Loucy (cell line): Measurements from ENCODE around the gene APBB2.

Source experiments
- H2AFZ ChIP-seq: fragments of 200-600 bp; sonication (generic); 2 replicates; pipeline ENCODE4 v1.6.0; 2016; ENCODE audit warnings: antibody characterized with exemption, mild to moderate bottlenecking, low read length, moderate library complexity
- H3F3A ChIP-seq: fragments of 200-600 bp; 2 replicates; pipeline ENCODE4 v1.6.0; 2016; ENCODE audit warnings: antibody characterized with exemption, low read depth, mild to moderate bottlenecking
- H3K27me3 ChIP-seq: fragments of 200-600 bp; sonication (generic); 2 replicates; pipeline ENCODE4 v1.6.1; 2014; ENCODE audit warnings: low read length, mild to moderate bottlenecking; ENCODE audit not compliant: insufficient read depth, poor library complexity, severe bottlenecking
- H3K36me3 ChIP-seq: fragments of 200-600 bp; sonication (generic); 2 replicates; pipeline ENCODE4 v1.6.1; 2016; ENCODE audit warnings: low read length; ENCODE audit not compliant: insufficient read depth
- H3K4me1 ChIP-seq: fragments of 200-600 bp; sonication (generic); 2 replicates; pipeline ENCODE4 v1.5.1; 2014; ENCODE audit warnings: low read length, mild to moderate bottlenecking; ENCODE audit not compliant: insufficient read depth, poor library complexity, severe bottlenecking
- H3K4me2 ChIP-seq: fragments of 200-600 bp; sonication (generic); 2 replicates; pipeline ENCODE4 v1.6.0; 2014; ENCODE audit warnings: antibody characterized with exemption, low read length, low read depth, mild to moderate bottlenecking; ENCODE audit not compliant: poor library complexity, severe bottlenecking
- H3K4me3 ChIP-seq: fragments of 200-600 bp; sonication (generic); 2 replicates; pipeline ENCODE4 v1.5.1; 2014; ENCODE audit warnings: low read length, mild to moderate bottlenecking, mixed read lengths; ENCODE audit not compliant: poor library complexity, severe bottlenecking
- H3K79me2 ChIP-seq: fragments of 200-600 bp; sonication (generic); 2 replicates; pipeline ENCODE4 v1.6.1; 2014; ENCODE audit warnings: low read length; ENCODE audit not compliant: insufficient read depth
- H3K9ac ChIP-seq: fragments of 200-600 bp; sonication (generic); 2 replicates; pipeline ENCODE4 v1.6.0; 2014; ENCODE audit warnings: mild to moderate bottlenecking, low read depth, low read length, moderate library complexity; ENCODE audit not compliant: poor library complexity, severe bottlenecking
- H3K9me2 ChIP-seq: fragments of 200-600 bp; sonication (generic); replicated peaks from 2 replicates; pipeline ENCODE4 v1.6.1; 2016; ENCODE audit warnings: low read depth, low read length, mixed read lengths
- H3K9me3 ChIP-seq: fragments of 200-600 bp; sonication (generic); 2 replicates; pipeline ENCODE4 v1.6.1; 2014; ENCODE audit warnings: mild to moderate bottlenecking, antibody characterized with exemption, low read length, low read depth; ENCODE audit not compliant: insufficient read depth
- H4K20me1 ChIP-seq: fragments of 200-600 bp; sonication (generic); 2 replicates; pipeline ENCODE4 v1.6.0; 2014; ENCODE audit warnings: antibody characterized with exemption, low read length, mild to moderate bottlenecking; ENCODE audit not compliant: insufficient read depth, poor library complexity, severe bottlenecking
- CTCF ChIP-seq: fragments of 200-600 bp; sonication (generic); conservative IDR thresholded peaks from 2 replicates; pipeline ENCODE4 v1.5.1; 2014; ENCODE audit warnings: mild to moderate bottlenecking, antibody characterized with exemption, low read length
- EZH2phosphoT487 ChIP-seq: fragments of 200-600 bp; IDR thresholded peaks from 2 replicates; pipeline ENCODE4 v1.6.1; 2018; ENCODE audit warnings: antibody characterized with exemption, mild to moderate bottlenecking, moderate library complexity, borderline replicate concordance

APBB2 gene

DNA sequence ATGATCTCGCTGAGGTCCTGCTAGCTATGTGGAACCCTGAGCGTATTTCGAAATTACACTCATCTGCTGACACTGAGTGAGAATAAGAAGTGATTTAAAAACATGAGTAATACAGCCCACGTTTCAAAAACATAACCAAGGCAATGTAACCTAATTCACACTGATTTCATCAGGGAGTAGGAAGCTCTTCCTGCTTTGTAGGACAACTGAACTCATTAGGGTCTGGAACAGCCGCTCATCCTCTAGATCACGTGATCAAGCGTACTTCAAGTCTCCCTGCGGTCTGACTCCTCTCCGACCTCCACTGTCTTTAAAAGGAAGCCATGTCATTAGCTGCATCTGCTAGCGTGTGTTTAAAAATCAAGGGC lies 326.6 kb downstream of the APBB2 start:
- H3K9me2 ChIP-seq = no peaks in the 10 kb centered on the region
- H3K9me3 ChIP-seq = no peaks in the 10 kb centered on the region
- H2AFZ ChIP-seq = no peak overlapping the region
- H3K4me2 ChIP-seq = no peak overlapping the region
- no peaks in the 10 kb centered on the region for H4K20me1 ChIP-seq
- H3K79me2 ChIP-seq = no peaks in the 10 kb centered on the region
- no peaks in the 10 kb centered on the region for H3K4me1 ChIP-seq
- no peaks in the 10 kb centered on the region for H3K36me3 ChIP-seq
- H3F3A ChIP-seq = no peaks in the 10 kb centered on the region
- H3K9ac ChIP-seq = no peak overlapping the region
- TF ChIP-seq CTCF (no peak), EZH2phosphoT487 (no peak)
- no peaks in the 10 kb centered on the region for H3K27me3 ChIP-seq
- no peak overlapping the region for H3K4me3 ChIP-seq

DNA sequence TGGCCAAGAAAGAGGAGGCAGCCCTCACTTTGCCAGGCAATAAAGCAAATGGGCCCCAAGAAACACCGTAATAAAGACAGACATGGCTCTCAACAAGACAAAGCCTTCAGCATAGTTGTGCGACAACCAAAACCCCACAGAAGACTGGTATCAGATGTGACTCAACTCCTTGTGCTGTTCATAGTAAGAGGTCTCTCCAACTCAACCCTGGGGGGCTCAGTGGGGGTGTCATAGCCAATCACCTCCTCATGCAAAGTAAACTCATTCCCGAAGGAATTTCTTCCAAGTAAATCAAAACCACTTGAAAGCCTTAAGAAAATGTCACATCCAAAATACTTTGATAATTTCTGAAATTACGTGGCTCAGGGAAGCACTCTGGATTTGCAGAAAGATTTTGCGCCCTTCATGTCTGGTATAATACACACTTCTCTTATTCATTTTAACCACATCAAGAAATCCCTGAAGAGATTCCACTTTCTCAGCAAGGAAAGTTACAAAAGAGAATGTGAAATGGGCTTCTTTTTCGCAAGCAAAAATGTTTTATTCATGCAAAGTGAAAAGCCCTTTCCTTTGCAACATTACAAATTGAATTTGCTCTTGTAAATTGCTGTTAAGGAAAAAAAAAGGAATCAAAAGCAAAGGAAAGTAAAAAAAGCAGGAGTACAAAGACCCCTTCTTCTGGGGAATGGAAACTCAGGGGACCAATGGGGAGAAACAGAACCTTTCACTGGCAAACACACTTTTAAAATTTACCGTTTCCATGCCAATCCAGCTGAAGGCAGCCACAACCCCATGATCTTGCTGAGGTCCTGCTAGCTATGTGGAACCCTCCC lies 327.2 kb downstream of the APBB2 start:
- Histone ChIP-seq H3K9ac (no peak overlapping the region), H3K27me3 (no peaks in the 10 kb centered on the region), H3K4me1 (no peaks in the 10 kb centered on the region), H3F3A (no peaks in the 10 kb centered on the region), H4K20me1 (no peaks in the 10 kb centered on the region), H3K79me2 (no peaks in the 10 kb centered on the region), H3K9me2 (no peaks in the 10 kb centered on the region), H3K4me2 (no peak overlapping the region), H3K9me3 (no peaks in the 10 kb centered on the region), H3K36me3 (no peaks in the 10 kb centered on the region), H2AFZ (no peak overlapping the region), H3K4me3 (no peak overlapping the region)
- no peak for TF ChIP-seq EZH2phosphoT487
- no peak for TF ChIP-seq CTCF

GRCh38 chr4:40881851-40882250 lies 332.5 kb downstream of the APBB2 start:
- H3K9me3 ChIP-seq = no peaks in the 10 kb centered on the region
- H3K36me3 ChIP-seq = no peaks in the 10 kb centered on the region
- H2AFZ ChIP-seq = no peak overlapping the region
- H3K4me1 ChIP-seq = no peaks in the 10 kb centered on the region
- no peaks in the 10 kb centered on the region for H3K79me2 ChIP-seq
- no peak for TF ChIP-seq CTCF
- TF ChIP-seq EZH2phosphoT487 = no peak
- H3K27me3 ChIP-seq = no peaks in the 10 kb centered on the region
- no peaks in the 10 kb centered on the region for H3F3A ChIP-seq
- H4K20me1 ChIP-seq = no peaks in the 10 kb centered on the region
- no peak overlapping the region for H3K4me3 ChIP-seq
- H3K9me2 ChIP-seq = no peaks in the 10 kb centered on the region
- no peak overlapping the region for H3K9ac ChIP-seq
- H3K4me2 ChIP-seq = no peak overlapping the region
